ENCODE data around the gene MAN1C1. TPM values are rescaled to one million over a fixed set of nuclear protein-coding genes. Genes with fewer than 3 reads are reported as not detected.

Gene MAN1C1
- total and polyA plus RNA-seq, 7 donors: 1.8 to 6.7 (median 2.0) TPM

GRCh38 chr1:25688390-25689119, 72.0 kb downstream of the MAN1C1 start:
- Histone ChIP-seq H3K4me3 (no peak overlapping the region), H3K36me3 (ENCODE audit: insufficient read depth in 1 of 2, low read depth in 1 of 2) (no peaks in the 10 kb centered on the region), H3K27ac (peak overlapping the region; percentile 51), H3K27me3 (ENCODE audit: insufficient read depth in 3 of 3, low read length in 2 of 3) (no peaks in the 10 kb centered on the region), H3K9me3 (no peaks in the 10 kb centered on the region), H3K4me1 (peaks cover 39% of the 10 kb centered on the region)
- WGBS, 3 donors: 28 to 43% (median 31%) methylated on average over 9 of the region's 9 CpGs
- intact Hi-C loops (cut with DNase I): loop anchor here in 1 of 2 donors (5.0 kb wide), 1 partner anchor 109 kb away; no protein-coding TSS in a partner anchor
- TF ChIP-seq, protein P1, sequence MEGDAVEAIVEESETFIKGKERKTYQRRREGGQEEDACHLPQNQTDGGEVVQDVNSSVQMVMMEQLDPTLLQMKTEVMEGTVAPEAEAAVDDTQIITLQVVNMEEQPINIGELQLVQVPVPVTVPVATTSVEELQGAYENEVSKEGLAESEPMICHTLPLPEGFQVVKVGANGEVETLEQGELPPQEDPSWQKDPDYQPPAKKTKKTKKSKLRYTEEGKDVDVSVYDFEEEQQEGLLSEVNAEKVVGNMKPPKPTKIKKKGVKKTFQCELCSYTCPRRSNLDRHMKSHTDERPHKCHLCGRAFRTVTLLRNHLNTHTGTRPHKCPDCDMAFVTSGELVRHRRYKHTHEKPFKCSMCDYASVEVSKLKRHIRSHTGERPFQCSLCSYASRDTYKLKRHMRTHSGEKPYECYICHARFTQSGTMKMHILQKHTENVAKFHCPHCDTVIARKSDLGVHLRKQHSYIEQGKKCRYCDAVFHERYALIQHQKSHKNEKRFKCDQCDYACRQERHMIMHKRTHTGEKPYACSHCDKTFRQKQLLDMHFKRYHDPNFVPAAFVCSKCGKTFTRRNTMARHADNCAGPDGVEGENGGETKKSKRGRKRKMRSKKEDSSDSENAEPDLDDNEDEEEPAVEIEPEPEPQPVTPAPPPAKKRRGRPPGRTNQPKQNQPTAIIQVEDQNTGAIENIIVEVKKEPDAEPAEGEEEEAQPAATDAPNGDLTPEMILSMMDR (IDR thresholded peaks at IDR 0.05): no peak
- peak; percentile 85 to 94 (median 89) for ATAC-seq
- DNase-seq: peak; percentile 54 to 84

- TF ChIP-seq, protein P1 (IDR thresholded peaks at IDR 0.05): no peak
- intact Hi-C loops (cut with DNase I): loop anchor here in 1 of 2 donors (5.0 kb wide), 1 partner anchor 107 kb away; no protein-coding TSS in a partner anchor
- H3K4me3 ChIP-seq: no peak overlapping the region
- ATAC-seq: no peak
- no peaks in the 10 kb centered on the region for H3K27me3 ChIP-seq (ENCODE audit: insufficient read depth in 3 of 3, low read length in 2 of 3)
- 91 to 95% (median 93%) methylated on average over 18 of the region's 18 CpGs for WGBS, 3 donors
- peaks cover 51% of the 10 kb centered on the region for H3K4me1 ChIP-seq
- H3K36me3 ChIP-seq (ENCODE audit: insufficient read depth in 1 of 2, low read depth in 1 of 2): no peaks in the 10 kb centered on the region
- H3K9me3 ChIP-seq: no peaks in the 10 kb centered on the region
- H3K27ac ChIP-seq: peak overlapping the region; percentile 51
- no peak for DNase-seq
Observed at GRCh38 chr1:25689686-25690381, 73.2 kb downstream of the MAN1C1 start.

- Histone ChIP-seq H3K27me3 (ENCODE audit: insufficient read depth in 3 of 3, low read length in 2 of 3) (no peaks in the 10 kb centered on the region), H3K4me3 (no peak overlapping the region), H3K4me1 (peaks cover 57% of the 10 kb centered on the region), H3K36me3 (ENCODE audit: insufficient read depth in 1 of 2, low read depth in 1 of 2) (no peaks in the 10 kb centered on the region), H3K27ac (no peak overlapping the region), H3K9me3 (no peaks in the 10 kb centered on the region)
- no peak for ATAC-seq
- TF ChIP-seq, protein P1 (IDR thresholded peaks at IDR 0.05): no peak
- no peak for DNase-seq
- intact Hi-C loops (cut with DNase I): no loop called here
- WGBS, 3 donors: 94 to 96% (median 95%) methylated on average over 13 of the region's 13 CpGs
Observed at GRCh38 chr1:25690396-25690956, 73.9 kb downstream of the MAN1C1 start.

GRCh38 chr1:25691211-25691610, 74.6 kb downstream of the MAN1C1 start:
- H3K27ac ChIP-seq: no peak overlapping the region
- ATAC-seq: no peak
- H3K4me3 ChIP-seq: no peak overlapping the region
- no peaks in the 10 kb centered on the region for H3K27me3 ChIP-seq (ENCODE audit: insufficient read depth in 3 of 3, low read length in 2 of 3)
- TF ChIP-seq, protein P1 (IDR thresholded peaks at IDR 0.05): no peak
- no peaks in the 10 kb centered on the region for H3K36me3 ChIP-seq (ENCODE audit: insufficient read depth in 1 of 2, low read depth in 1 of 2)
- DNase-seq: no peak
- H3K4me1 ChIP-seq: peaks cover 61% of the 10 kb centered on the region
- no peaks in the 10 kb centered on the region for H3K9me3 ChIP-seq
- whole genome bisulfite sequencing, 3 donors: 96 to 97% (median 96%) methylated on average over 7 of the region's 7 CpGs
- intact Hi-C loops (cut with DNase I): no loop called here

All from psoas muscle (tissue), 8 donors.